Loucy (cell line): ENCODE measurements around the gene NFKBIZ.

Experiments used
- EZH2phosphoT487 ChIP-seq: fragments of 200-600 bp; IDR thresholded peaks from 2 replicates; pipeline ENCODE4 v1.6.1; 2018; ENCODE audit warnings: antibody characterized with exemption, mild to moderate bottlenecking, moderate library complexity, borderline replicate concordance
- TF ChIP-seq, protein P1 (sequence below): fragments of 200-600 bp; sonication (generic); conservative IDR thresholded peaks from 2 replicates; pipeline ENCODE4 v1.5.1; 2014; ENCODE audit warnings: mild to moderate bottlenecking, antibody characterized with exemption, low read length

DNA sequence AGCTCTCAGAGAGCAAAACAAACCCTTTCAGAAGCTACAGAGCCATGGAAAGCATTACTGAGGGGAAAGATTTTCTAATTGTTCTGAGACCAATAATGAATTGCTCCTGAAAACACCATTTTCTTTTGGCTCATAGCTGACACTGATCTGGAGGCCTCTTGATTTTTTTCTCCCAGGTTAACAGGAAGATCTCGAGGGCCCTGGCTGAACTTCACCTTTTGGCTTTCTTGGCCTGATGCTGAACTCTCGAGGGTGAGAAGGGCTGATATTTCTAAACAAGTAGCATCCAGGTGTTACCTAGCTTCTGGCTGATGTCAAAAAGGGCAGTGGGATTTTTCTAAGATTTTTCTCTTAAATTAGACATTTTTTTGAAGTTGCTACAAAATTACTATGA is 19.9 kb upstream of the NFKBIZ start:
- TF ChIP-seq, protein P1, sequence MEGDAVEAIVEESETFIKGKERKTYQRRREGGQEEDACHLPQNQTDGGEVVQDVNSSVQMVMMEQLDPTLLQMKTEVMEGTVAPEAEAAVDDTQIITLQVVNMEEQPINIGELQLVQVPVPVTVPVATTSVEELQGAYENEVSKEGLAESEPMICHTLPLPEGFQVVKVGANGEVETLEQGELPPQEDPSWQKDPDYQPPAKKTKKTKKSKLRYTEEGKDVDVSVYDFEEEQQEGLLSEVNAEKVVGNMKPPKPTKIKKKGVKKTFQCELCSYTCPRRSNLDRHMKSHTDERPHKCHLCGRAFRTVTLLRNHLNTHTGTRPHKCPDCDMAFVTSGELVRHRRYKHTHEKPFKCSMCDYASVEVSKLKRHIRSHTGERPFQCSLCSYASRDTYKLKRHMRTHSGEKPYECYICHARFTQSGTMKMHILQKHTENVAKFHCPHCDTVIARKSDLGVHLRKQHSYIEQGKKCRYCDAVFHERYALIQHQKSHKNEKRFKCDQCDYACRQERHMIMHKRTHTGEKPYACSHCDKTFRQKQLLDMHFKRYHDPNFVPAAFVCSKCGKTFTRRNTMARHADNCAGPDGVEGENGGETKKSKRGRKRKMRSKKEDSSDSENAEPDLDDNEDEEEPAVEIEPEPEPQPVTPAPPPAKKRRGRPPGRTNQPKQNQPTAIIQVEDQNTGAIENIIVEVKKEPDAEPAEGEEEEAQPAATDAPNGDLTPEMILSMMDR = no peak
- TF ChIP-seq EZH2phosphoT487 = no peak
